Measurements from ENCODE around the gene IGFBP5.

The IGFBP5 gene

DNA sequence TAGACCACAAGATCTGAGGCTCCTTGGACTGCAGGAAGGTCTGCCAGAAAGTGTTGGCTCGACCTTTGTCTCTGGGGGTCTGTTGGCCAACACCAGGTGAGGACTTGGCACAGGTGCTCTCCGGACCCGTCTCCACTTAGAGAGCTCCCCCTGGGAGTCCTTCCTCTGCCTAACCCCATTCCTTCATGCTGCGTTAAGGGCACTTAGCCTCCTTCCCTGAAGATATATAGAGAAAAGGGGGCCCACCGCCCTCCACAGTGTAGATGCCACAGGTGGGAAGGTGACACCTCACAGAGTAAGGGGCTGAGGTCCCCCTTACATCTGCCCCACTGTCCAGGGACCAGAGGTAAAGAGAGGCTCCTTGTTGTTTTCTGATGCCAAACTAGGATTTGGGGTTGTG lies 8.2 kb downstream of the IGFBP5 start:
- H4K91ac ChIP-seq (ENCODE audit: low read depth, low read length, poor library complexity): no peak overlapping the region
- H3K79me1 ChIP-seq (ENCODE audit: low read depth, low read length): peaks cover 10% of the 10 kb centered on the region
- H3K4me1 ChIP-seq (ENCODE audit: control insufficient read depth in 2 of 2, insufficient read depth in 1 of 2, low read depth in 1 of 2, low read length in 2 of 2): peaks cover 17 to 23% of the 10 kb centered on the region in 2 donors
- no peaks in the 10 kb centered on the region for H3K27me3 ChIP-seq (ENCODE audit: control insufficient read depth in 3 of 3, insufficient read depth in 3 of 3, low read depth in 1 of 3, low read length in 3 of 3)
- no peak overlapping the region for H3K27ac ChIP-seq (replicated peaks; ENCODE audit: low read length)
- H2AK5ac ChIP-seq (ENCODE audit: low read depth, low read length): no peak overlapping the region
- H2BK120ac ChIP-seq (ENCODE audit: low read depth, low read length): no peak overlapping the region
- H2BK15ac ChIP-seq (ENCODE audit: low read length): no peak overlapping the region
- WGBS, 2 donors (ENCODE audit: extremely low coverage in 2 of 2, insufficient read length in 2 of 2, insufficient replicate concordance in 1 of 2): no CpG with 5 or more reads among the region's 5 CpGs
- DNase-seq (ENCODE audit: low spot score): no peak
- no peak overlapping the region for H3K4me2 ChIP-seq (ENCODE audit: insufficient read depth, low read length, poor library complexity, severe bottlenecking)
- no peak overlapping the region for H2AFZ ChIP-seq (ENCODE audit: low read length)
- no peak overlapping the region for H4K8ac ChIP-seq (ENCODE audit: low read depth, low read length)
- no peak overlapping the region for H3K23ac ChIP-seq (ENCODE audit: low read depth, low read length, poor library complexity)
- H3K9ac ChIP-seq (ENCODE audit: low read depth, low read length, poor library complexity): no peak overlapping the region
- H3K18ac ChIP-seq (ENCODE audit: low read length): peak overlapping the region; percentile 22
- H3K9me3 ChIP-seq (replicated peaks in 1 of 2; ENCODE audit: control insufficient read depth in 2 of 2, insufficient read depth in 1 of 2, low read depth in 1 of 2, low read length in 2 of 2): peaks cover 0 to 2% of the 10 kb centered on the region in 2 donors
- H3K4ac ChIP-seq (ENCODE audit: low read length): no peak overlapping the region
- H3K4me3 ChIP-seq (ENCODE audit: low read length in 2 of 2): no peak overlapping the region
- H2BK5ac ChIP-seq (ENCODE audit: low read length): no peak overlapping the region
- peaks cover 40 to 75% of the 10 kb centered on the region in 2 donors for H3K36me3 ChIP-seq (replicated peaks in 1 of 2; ENCODE audit: control insufficient read depth in 2 of 2, insufficient read depth in 2 of 2, low read length in 2 of 2)
- peak overlapping the region; percentile 56 for H3K14ac ChIP-seq (ENCODE audit: low read length)
- no peak overlapping the region for H2BK12ac ChIP-seq (ENCODE audit: low read length)

DNA sequence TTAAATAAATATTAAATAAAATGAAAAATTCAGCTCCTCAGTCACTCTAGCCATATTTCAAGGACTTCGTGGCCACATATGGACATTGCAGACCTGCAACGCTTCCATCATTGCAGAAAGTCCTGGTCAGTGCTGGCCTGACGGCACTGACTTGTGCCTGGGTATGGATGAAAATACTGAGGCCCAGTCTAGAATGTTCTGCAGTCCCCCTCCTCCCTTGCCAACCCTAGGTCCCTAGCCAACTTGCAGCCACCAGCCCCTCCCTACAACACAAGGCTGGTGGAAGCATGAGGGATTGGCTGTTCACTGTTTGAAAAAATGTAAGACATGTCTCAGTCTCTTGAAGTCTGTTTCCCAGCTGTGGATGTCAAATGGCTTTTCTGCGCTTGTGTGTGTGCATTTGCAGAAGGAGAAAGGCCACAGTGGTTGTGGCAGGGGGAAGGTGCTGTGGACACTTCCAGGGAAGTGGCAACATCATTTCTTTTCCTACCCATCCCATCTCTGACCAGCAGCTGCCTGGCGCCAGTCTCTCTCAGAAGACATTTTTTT lies 9.9 kb downstream of the IGFBP5 start:
- H4K91ac ChIP-seq (ENCODE audit: low read depth, low read length, poor library complexity): no peak overlapping the region

DNA sequence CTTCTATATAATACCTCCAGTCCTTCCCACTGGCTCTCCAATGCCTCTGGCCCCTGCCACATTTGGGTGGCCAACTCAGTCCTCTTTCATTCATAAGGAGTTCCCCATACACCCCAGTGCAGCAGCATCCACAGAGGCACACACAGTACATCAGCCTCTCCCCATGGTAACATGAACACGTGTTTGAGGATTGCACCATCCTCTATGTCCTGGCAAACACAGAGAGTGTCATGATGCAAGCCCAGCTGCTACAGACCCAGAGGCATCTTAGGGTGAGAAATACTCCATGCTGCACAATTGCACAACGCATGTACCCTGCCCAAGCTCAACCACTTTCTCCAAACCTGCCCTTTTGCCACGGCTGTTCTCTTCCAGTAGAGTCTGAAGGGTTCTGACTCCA lies 11.5 kb downstream of the IGFBP5 start:
- no peak overlapping the region for H2BK120ac ChIP-seq (ENCODE audit: low read depth, low read length)
- no peak overlapping the region for H2BK5ac ChIP-seq (ENCODE audit: low read length)
- peak overlapping the region; percentile 9 for H3K27ac ChIP-seq (replicated peaks; ENCODE audit: low read length)
- no peak overlapping the region for H4K91ac ChIP-seq (ENCODE audit: low read depth, low read length, poor library complexity)
- no peak overlapping the region for H2AFZ ChIP-seq (ENCODE audit: low read length)
- no CpG with 5 or more reads among the region's 3 CpGs for WGBS, 2 donors (ENCODE audit: extremely low coverage in 2 of 2, insufficient read length in 2 of 2, insufficient replicate concordance in 1 of 2)
- H3K4me3 ChIP-seq (ENCODE audit: low read length in 2 of 2): peak overlapping the region in 1 of 2 donors; percentile 3
- no peak for DNase-seq (ENCODE audit: low spot score)
- H3K4me1 ChIP-seq (ENCODE audit: control insufficient read depth in 2 of 2, insufficient read depth in 1 of 2, low read depth in 1 of 2, low read length in 2 of 2): peaks cover 6 to 17% of the 10 kb centered on the region in 2 donors
- no peak overlapping the region for H3K4me2 ChIP-seq (ENCODE audit: insufficient read depth, low read length, poor library complexity, severe bottlenecking)
- no peak overlapping the region for H3K14ac ChIP-seq (ENCODE audit: low read length)
- H3K27me3 ChIP-seq (ENCODE audit: control insufficient read depth in 3 of 3, insufficient read depth in 3 of 3, low read depth in 1 of 3, low read length in 3 of 3): no peaks in the 10 kb centered on the region
- H2BK15ac ChIP-seq (ENCODE audit: low read length): no peak overlapping the region
- no peak overlapping the region for H3K18ac ChIP-seq (ENCODE audit: low read length)
- H2BK12ac ChIP-seq (ENCODE audit: low read length): no peak overlapping the region
- H3K4ac ChIP-seq (ENCODE audit: low read length): no peak overlapping the region
- H3K36me3 ChIP-seq (replicated peaks in 1 of 2; ENCODE audit: control insufficient read depth in 2 of 2, insufficient read depth in 2 of 2, low read length in 2 of 2): peaks cover 61 to 91% of the 10 kb centered on the region in 2 donors
- H4K8ac ChIP-seq (ENCODE audit: low read depth, low read length): no peak overlapping the region
- H3K79me1 ChIP-seq (ENCODE audit: low read depth, low read length): peaks cover 16% of the 10 kb centered on the region
- H2AK5ac ChIP-seq (ENCODE audit: low read depth, low read length): no peak overlapping the region
- no peak overlapping the region for H3K9ac ChIP-seq (ENCODE audit: low read depth, low read length, poor library complexity)
- H3K23ac ChIP-seq (ENCODE audit: low read depth, low read length, poor library complexity): no peak overlapping the region
- peaks cover 0 to 2% of the 10 kb centered on the region in 2 donors for H3K9me3 ChIP-seq (replicated peaks in 1 of 2; ENCODE audit: control insufficient read depth in 2 of 2, insufficient read depth in 1 of 2, low read depth in 1 of 2, low read length in 2 of 2)

More for the DNA sequence above, 9.9 kb downstream of the IGFBP5 start:
- H2BK5ac ChIP-seq (ENCODE audit: low read length): no peak overlapping the region
- H4K8ac ChIP-seq (ENCODE audit: low read depth, low read length): no peak overlapping the region
- no peak overlapping the region for H3K9ac ChIP-seq (ENCODE audit: low read depth, low read length, poor library complexity)
- H3K9me3 ChIP-seq (replicated peaks in 1 of 2; ENCODE audit: control insufficient read depth in 2 of 2, insufficient read depth in 1 of 2, low read depth in 1 of 2, low read length in 2 of 2): peaks cover 0 to 2% of the 10 kb centered on the region in 2 donors
- H3K27ac ChIP-seq (replicated peaks; ENCODE audit: low read length): peak overlapping the region; percentile 21
- H3K23ac ChIP-seq (ENCODE audit: low read depth, low read length, poor library complexity): no peak overlapping the region
- DNase-seq (ENCODE audit: low spot score): no peak
- no peak overlapping the region for H3K4me2 ChIP-seq (ENCODE audit: insufficient read depth, low read length, poor library complexity, severe bottlenecking)
- H3K4me3 ChIP-seq (ENCODE audit: low read length in 2 of 2): no peak overlapping the region
- peaks cover 11% of the 10 kb centered on the region for H3K79me1 ChIP-seq (ENCODE audit: low read depth, low read length)
- H2BK12ac ChIP-seq (ENCODE audit: low read length): no peak overlapping the region
- H2AK5ac ChIP-seq (ENCODE audit: low read depth, low read length): no peak overlapping the region
- WGBS, 2 donors (ENCODE audit: extremely low coverage in 2 of 2, insufficient read length in 2 of 2, insufficient replicate concordance in 1 of 2): no CpG with 5 or more reads among the region's 5 CpGs
- peaks cover 11 to 28% of the 10 kb centered on the region in 2 donors for H3K4me1 ChIP-seq (ENCODE audit: control insufficient read depth in 2 of 2, insufficient read depth in 1 of 2, low read depth in 1 of 2, low read length in 2 of 2)
- H3K14ac ChIP-seq (ENCODE audit: low read length): no peak overlapping the region
- no peak overlapping the region for H3K4ac ChIP-seq (ENCODE audit: low read length)
- no peak overlapping the region for H3K18ac ChIP-seq (ENCODE audit: low read length)
- no peak overlapping the region for H2BK15ac ChIP-seq (ENCODE audit: low read length)
- H3K27me3 ChIP-seq (ENCODE audit: control insufficient read depth in 3 of 3, insufficient read depth in 3 of 3, low read depth in 1 of 3, low read length in 3 of 3): no peaks in the 10 kb centered on the region
- H2AFZ ChIP-seq (ENCODE audit: low read length): no peak overlapping the region
- H2BK120ac ChIP-seq (ENCODE audit: low read depth, low read length): no peak overlapping the region
- H3K36me3 ChIP-seq (replicated peaks in 1 of 2; ENCODE audit: control insufficient read depth in 2 of 2, insufficient read depth in 2 of 2, low read length in 2 of 2): peaks cover 53 to 89% of the 10 kb centered on the region in 2 donors

DNA sequence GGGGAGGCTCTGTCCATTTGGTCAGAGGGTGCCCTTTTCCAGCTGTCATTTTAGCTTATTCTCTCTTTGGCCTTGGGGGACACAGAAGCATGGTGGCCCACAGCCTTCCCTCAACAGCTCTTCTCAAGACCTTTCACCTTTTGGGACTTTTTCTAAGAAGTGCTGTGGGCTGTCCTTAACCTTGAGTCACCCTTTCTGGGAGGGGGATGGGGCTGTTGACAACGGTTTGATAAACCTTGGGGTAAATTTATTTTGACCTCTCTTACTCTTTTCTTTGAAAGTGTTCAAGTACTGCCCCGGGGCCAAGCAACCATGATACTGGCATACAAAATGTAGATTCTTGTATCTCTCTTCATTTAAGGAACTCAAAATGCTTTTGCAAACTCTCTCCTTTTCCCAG lies 13.7 kb downstream of the IGFBP5 start:
- Histone ChIP-seq H4K91ac (ENCODE audit: low read depth, low read length, poor library complexity) (no peak overlapping the region), H3K36me3 (replicated peaks in 1 of 2; ENCODE audit: control insufficient read depth in 2 of 2, insufficient read depth in 2 of 2, low read length in 2 of 2) (peaks cover 66 to 91% of the 10 kb centered on the region in 2 donors)

More for the DNA sequence above, 13.7 kb downstream of the IGFBP5 start:
- Histone ChIP-seq H3K18ac (ENCODE audit: low read length) (no peak overlapping the region), H3K79me1 (ENCODE audit: low read depth, low read length) (peaks cover 14% of the 10 kb centered on the region), H4K8ac (ENCODE audit: low read depth, low read length) (no peak overlapping the region), H2BK120ac (ENCODE audit: low read depth, low read length) (no peak overlapping the region), H2BK5ac (ENCODE audit: low read length) (no peak overlapping the region), H2AK5ac (ENCODE audit: low read depth, low read length) (no peak overlapping the region), H3K27ac (replicated peaks; ENCODE audit: low read length) (no peak overlapping the region), H3K4me1 (ENCODE audit: control insufficient read depth in 2 of 2, insufficient read depth in 1 of 2, low read depth in 1 of 2, low read length in 2 of 2) (peaks cover 6 to 8% of the 10 kb centered on the region in 2 donors), H3K14ac (ENCODE audit: low read length) (no peak overlapping the region), H3K4ac (ENCODE audit: low read length) (no peak overlapping the region), H3K4me2 (ENCODE audit: insufficient read depth, low read length, poor library complexity, severe bottlenecking) (no peak overlapping the region), H3K9ac (ENCODE audit: low read depth, low read length, poor library complexity) (no peak overlapping the region), H2BK15ac (ENCODE audit: low read length) (no peak overlapping the region), H2BK12ac (ENCODE audit: low read length) (no peak overlapping the region), H3K27me3 (ENCODE audit: control insufficient read depth in 3 of 3, insufficient read depth in 3 of 3, low read depth in 1 of 3, low read length in 3 of 3) (no peaks in the 10 kb centered on the region), H2AFZ (ENCODE audit: low read length) (no peak overlapping the region), H3K4me3 (ENCODE audit: low read length in 2 of 2) (no peak overlapping the region), H3K23ac (ENCODE audit: low read depth, low read length, poor library complexity) (no peak overlapping the region), H3K9me3 (replicated peaks in 1 of 2; ENCODE audit: control insufficient read depth in 2 of 2, insufficient read depth in 1 of 2, low read depth in 1 of 2, low read length in 2 of 2) (peaks cover 0 to 2% of the 10 kb centered on the region in 2 donors)
- no CpG with 5 or more reads among the region's 2 CpGs for WGBS, 2 donors (ENCODE audit: extremely low coverage in 2 of 2, insufficient read length in 2 of 2, insufficient replicate concordance in 1 of 2)
- DNase-seq (ENCODE audit: low spot score): no peak
